Fibroblast of mammary gland (primary cell): ENCODE results near the gene RPS19BP1.

Experiments
- DNase-seq: peaks from one replicate; pipeline ENCODE4 v3.0.0-alpha.2; 2010; ENCODE audit warnings: low read depth
- H3K4me3 ChIP-seq: 2 replicates; pipeline ENCODE4 v1.5.1; 2011; ENCODE audit warnings: low read depth, mild to moderate bottlenecking, low read length, moderate library complexity; ENCODE audit not compliant: control insufficient read depth
- TF ChIP-seq, protein P1 (sequence below): conservative IDR thresholded peaks from 2 replicates; pipeline ENCODE4 v1.5.1; 2011; ENCODE audit warnings: low read depth, low read length, inconsistent platforms; ENCODE audit not compliant: control insufficient read depth, insufficient read depth

Gene RPS19BP1

DNA sequence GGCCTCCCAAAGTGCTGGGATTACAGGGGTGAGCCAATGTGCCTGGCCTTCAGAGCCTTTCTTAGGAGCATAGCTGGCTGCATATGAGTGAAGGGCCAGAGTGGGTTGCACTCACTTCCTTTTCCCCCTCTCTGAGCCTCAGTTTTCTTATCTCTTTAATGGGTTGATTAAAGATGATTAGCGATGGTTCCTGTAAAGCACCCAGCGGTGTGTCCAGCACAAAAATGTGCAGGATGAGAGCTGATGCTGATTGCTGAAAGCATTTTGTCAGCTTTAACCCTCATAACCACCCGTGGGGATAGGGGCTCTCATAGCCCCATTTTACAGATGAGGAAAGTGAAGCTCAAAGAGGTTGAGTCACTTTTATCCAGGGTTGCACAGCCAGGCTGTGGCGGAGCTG lies 43.5 kb upstream of the RPS19BP1 start:
- TF ChIP-seq, protein P1, sequence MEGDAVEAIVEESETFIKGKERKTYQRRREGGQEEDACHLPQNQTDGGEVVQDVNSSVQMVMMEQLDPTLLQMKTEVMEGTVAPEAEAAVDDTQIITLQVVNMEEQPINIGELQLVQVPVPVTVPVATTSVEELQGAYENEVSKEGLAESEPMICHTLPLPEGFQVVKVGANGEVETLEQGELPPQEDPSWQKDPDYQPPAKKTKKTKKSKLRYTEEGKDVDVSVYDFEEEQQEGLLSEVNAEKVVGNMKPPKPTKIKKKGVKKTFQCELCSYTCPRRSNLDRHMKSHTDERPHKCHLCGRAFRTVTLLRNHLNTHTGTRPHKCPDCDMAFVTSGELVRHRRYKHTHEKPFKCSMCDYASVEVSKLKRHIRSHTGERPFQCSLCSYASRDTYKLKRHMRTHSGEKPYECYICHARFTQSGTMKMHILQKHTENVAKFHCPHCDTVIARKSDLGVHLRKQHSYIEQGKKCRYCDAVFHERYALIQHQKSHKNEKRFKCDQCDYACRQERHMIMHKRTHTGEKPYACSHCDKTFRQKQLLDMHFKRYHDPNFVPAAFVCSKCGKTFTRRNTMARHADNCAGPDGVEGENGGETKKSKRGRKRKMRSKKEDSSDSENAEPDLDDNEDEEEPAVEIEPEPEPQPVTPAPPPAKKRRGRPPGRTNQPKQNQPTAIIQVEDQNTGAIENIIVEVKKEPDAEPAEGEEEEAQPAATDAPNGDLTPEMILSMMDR, result no peak
- H3K4me3 ChIP-seq, result no peak overlapping the region
- no peak for DNase-seq

DNA sequence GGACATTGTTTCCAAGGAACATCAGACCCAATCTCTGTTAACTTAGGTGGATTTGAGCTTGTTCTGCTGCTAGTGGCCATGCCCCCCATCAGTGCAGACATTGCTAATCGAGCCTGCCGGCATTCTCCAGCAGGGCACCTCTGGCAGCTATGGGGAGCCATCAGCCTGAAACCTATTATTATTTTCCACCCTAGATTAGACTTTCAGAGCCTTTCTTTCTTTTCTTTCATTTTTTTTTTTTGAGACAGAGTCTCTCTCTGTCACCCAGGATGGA lies 42.9 kb upstream of the RPS19BP1 start:
- TF ChIP-seq, protein P1, result no peak
- DNase-seq, result no peak
- H3K4me3 ChIP-seq, result no peak overlapping the region

- TF ChIP-seq, protein P1, result no peak
- DNase-seq, result peak; percentile 93
- no peak overlapping the region for H3K4me3 ChIP-seq
Observed at GRCh38 chr22:39574779-39575551, 42.4 kb upstream of the RPS19BP1 start.

GRCh38 chr22:39571538-39571937 lies 39.0 kb upstream of the RPS19BP1 start:
- TF ChIP-seq, protein P1, result no peak
- DNase-seq, result no peak
- no peak overlapping the region for H3K4me3 ChIP-seq

DNA sequence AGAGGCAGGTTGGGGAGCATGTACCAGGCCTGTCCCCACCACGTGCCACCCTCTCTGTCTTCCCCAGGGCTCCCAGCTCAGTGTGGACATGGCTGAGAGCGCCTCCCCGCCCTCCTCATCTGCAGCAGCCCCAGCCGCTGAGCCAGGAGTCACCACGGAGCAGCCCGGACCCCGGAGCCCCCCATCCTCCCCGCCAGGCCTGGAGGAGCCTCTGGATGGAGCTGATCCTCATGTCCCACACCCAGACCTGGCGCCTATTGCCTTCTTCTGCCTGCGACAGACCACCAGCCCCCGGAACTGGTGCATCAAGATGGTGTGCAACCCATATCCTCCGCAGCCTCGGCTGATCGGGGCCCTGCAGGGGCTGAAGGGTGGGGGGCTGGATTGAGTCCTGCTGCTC lies 38.1 kb upstream of the RPS19BP1 start, which contains the start of gene CACNA1I:
TSS of gene CACNA1I (plus strand) at position 89 of the 400 bp plus-strand sequence. CDS start at position 89, 0 bp downstream.
- no peak for DNase-seq
- no peak within 1 kb of the TSS for H3K4me3 ChIP-seq
- TF ChIP-seq, protein P1, result no peak

DNA sequence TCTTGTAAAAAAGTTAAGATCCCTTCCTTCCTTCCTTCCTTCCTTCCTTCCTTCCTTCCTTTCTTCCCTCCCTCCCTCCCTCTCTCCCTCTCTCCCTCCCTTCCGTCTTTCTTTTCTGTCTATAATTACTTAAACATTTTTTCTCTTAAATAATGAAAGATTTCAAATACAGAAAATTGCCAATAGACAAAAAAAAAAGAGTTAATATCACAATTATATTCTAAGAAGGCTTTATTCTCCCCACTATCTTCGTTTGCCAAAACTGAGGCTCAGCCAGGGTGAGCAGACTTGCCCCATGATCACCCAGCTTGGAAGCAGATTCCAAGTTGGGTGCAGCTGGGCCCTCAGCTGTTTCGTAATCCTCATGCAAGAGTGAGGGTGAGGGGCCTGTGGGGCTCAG lies 37.7 kb upstream of the RPS19BP1 start:
- H3K4me3 ChIP-seq, result no peak overlapping the region
- TF ChIP-seq, protein P1, result no peak
- DNase-seq, result no peak
